K562 (cell line): ENCODE results near the gene MLLT6. TPM values are rescaled to one million over a fixed set of nuclear protein-coding genes. Genes with fewer than 3 reads are reported as not detected.
A peak's percentile ranks its signal among the peaks of the same experiment; 100 is the strongest.

Source experiments
- ARID4B ChIP-seq: sonication (generic); formaldehyde crosslinking; IDR thresholded peaks from 2 replicates; pipeline ENCODE4 v1.8.0; 2022; ENCODE audit warnings: mild to moderate bottlenecking, missing genetic modification reagents
- CBX1 ChIP-seq: sonication (generic); IDR thresholded peaks from 2 replicates; pipeline ENCODE4 v1.6.1; 2016; ENCODE audit warnings: antibody characterized with exemption, low read depth, mild to moderate bottlenecking
- CEBPB ChIP-seq: fragments of 450-650 bp; IDR thresholded peaks from 2 replicates; pipeline ENCODE4 v1.6.1; 2016; ENCODE audit warnings: missing genetic modification characterization, missing compliant biosample characterization
- FOSL1 ChIP-seq: fragments of 200-800 bp; sonication (Bioruptor generic); conservative IDR thresholded peaks from 2 replicates; pipeline ENCODE4 v1.6.1; 2016; ENCODE audit warnings: missing genetic modification characterization, missing compliant biosample characterization
- KLF10 ChIP-seq: fragments of 250-450 bp; sonication (Bioruptor Pico); IDR thresholded peaks from 2 replicates; pipeline ENCODE4 v1.6.1; 2021; ENCODE audit warnings: matching md5 sums
- MTF1 ChIP-seq: fragments of 250-450 bp; sonication (Bioruptor Pico); IDR thresholded peaks from 2 replicates; pipeline ENCODE4 v1.9.0; 2021; ENCODE audit warnings: moderate library complexity, mild to moderate bottlenecking, inconsistent platforms, borderline replicate concordance
- REST ChIP-seq, 2 experiments: fragments of 450-650 bp; formaldehyde crosslinking in 1 of 2; IDR thresholded peaks; 2 replicates each; pipeline versions ENCODE4 v1.4.0 to v1.6.1; 2014 to 2020; ENCODE audit warnings: mild to moderate bottlenecking in 2 of 2, borderline replicate concordance in 1 of 2, low read depth in 1 of 2
- STAT5A ChIP-seq: IDR thresholded peaks from 2 replicates; pipeline ENCODE4 v1.6.1; 2012; ENCODE audit warnings: low read length, inconsistent platforms, borderline replicate concordance
- THRB ChIP-seq: fragments of 450-650 bp; formaldehyde crosslinking; conservative IDR thresholded peaks from 2 replicates; pipeline ENCODE4 v1.4.0; 2022; ENCODE audit warnings: mild to moderate bottlenecking, missing genetic modification characterization
- ZNF324 ChIP-seq: fragments of 250-450 bp; sonication (Bioruptor Pico); IDR thresholded peaks from 2 replicates; pipeline ENCODE4 v1.4.0; 2020; ENCODE audit warnings: mild to moderate bottlenecking
- ZNF76 ChIP-seq: fragments of 250-450 bp; sonication (Bioruptor Pico); IDR thresholded peaks from 2 replicates; pipeline ENCODE4 v1.4.0; 2020; ENCODE audit warnings: mild to moderate bottlenecking, moderate library complexity, borderline replicate concordance
- polyA plus RNA-seq, 8 experiments: library from polyadenylated mRNA; depleted of rRNA in 4 of 8; stranded (reverse) in 5 of 8; unstranded in 3 of 8; fragments of >200 nt; fragmentation: Nextera tagmentation in 2 of 8; fragmentation: Illumina TruSeq in 1 of 8; extraction: Ambion mirVana in 2 of 8; extraction: Trizol in 1 of 8; gene quantifications; 2 replicates each; pipeline versions ENCODE4 v1.2.1 to v1.2.3, GENCODE V29; 2011 to 2014; ENCODE audit warnings: inconsistent platforms in 1 of 8, missing spikeins in 1 of 8
- total RNA-seq, 7 experiments: library from RNA; depleted of rRNA in 6 of 7; stranded (reverse); fragments of >200 nt in 6 of 7; fragmentation: Illumina TruSeq in 2 of 7; extraction: Trizol in 2 of 7; gene quantifications; 2 replicates each; pipeline versions ENCODE4 v1.2.1 to v1.2.3, GENCODE V29; 2011 to 2021; ENCODE audit warnings: low replicate concordance in 1 of 7

MLLT6 gene
- total and polyA plus RNA-seq, 9 of the 15 experiments (the other 6 are each of a cell fraction or from before 2014, with no cell fraction given), result 3.1 to 71.7 (median 30.0) TPM

GRCh38 chr17:38703742-38704605 is 1.1 kb upstream of the MLLT6 start (continued):
- TF ChIP-seq ARID4B (CRISPR knock-in tag) (no peak; the same call in 1 of the 2 replicates), MTF1 (no peak), CEBPB (tag) (no peak), ZNF324 (CRISPR knock-in tag) (no peak), ZNF76 (CRISPR knock-in tag) (no peak), REST (IDR thresholded peaks at IDR 0.05; ENCODE audit: borderline replicate concordance) (peak; percentile 3; the same call in 1 of the 2 replicates), REST (CRISPR knock-in tag; IDR thresholded peaks at IDR 0.05; ENCODE audit: low read depth) (no peak; the same call in 1 of the 2 replicates), THRB (CRISPR knock-in tag) (no peak), FOSL1 (tag) (0 out of 2 replicates have a peak, but pooled peaks have one; percentile 24), KLF10 (no peak), CBX1 (no peak; the same call in 1 of the 2 replicates), STAT5A (no peak)
